ENCODE measurements around the gene CCDC40.
"Not testable (repeated sequence)": the region's sequence is repeated elsewhere in the genome, so short reads cannot be mapped to it uniquely, and the experiment has no call there.

CCDC40 gene, protein sequence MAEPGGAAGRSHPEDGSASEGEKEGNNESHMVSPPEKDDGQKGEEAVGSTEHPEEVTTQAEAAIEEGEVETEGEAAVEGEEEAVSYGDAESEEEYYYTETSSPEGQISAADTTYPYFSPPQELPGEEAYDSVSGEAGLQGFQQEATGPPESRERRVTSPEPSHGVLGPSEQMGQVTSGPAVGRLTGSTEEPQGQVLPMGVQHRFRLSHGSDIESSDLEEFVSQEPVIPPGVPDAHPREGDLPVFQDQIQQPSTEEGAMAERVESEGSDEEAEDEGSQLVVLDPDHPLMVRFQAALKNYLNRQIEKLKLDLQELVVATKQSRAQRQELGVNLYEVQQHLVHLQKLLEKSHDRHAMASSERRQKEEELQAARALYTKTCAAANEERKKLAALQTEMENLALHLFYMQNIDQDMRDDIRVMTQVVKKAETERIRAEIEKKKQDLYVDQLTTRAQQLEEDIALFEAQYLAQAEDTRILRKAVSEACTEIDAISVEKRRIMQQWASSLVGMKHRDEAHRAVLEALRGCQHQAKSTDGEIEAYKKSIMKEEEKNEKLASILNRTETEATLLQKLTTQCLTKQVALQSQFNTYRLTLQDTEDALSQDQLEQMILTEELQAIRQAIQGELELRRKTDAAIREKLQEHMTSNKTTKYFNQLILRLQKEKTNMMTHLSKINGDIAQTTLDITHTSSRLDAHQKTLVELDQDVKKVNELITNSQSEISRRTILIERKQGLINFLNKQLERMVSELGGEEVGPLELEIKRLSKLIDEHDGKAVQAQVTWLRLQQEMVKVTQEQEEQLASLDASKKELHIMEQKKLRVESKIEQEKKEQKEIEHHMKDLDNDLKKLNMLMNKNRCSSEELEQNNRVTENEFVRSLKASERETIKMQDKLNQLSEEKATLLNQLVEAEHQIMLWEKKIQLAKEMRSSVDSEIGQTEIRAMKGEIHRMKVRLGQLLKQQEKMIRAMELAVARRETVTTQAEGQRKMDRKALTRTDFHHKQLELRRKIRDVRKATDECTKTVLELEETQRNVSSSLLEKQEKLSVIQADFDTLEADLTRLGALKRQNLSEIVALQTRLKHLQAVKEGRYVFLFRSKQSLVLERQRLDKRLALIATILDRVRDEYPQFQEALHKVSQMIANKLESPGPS

DNA sequence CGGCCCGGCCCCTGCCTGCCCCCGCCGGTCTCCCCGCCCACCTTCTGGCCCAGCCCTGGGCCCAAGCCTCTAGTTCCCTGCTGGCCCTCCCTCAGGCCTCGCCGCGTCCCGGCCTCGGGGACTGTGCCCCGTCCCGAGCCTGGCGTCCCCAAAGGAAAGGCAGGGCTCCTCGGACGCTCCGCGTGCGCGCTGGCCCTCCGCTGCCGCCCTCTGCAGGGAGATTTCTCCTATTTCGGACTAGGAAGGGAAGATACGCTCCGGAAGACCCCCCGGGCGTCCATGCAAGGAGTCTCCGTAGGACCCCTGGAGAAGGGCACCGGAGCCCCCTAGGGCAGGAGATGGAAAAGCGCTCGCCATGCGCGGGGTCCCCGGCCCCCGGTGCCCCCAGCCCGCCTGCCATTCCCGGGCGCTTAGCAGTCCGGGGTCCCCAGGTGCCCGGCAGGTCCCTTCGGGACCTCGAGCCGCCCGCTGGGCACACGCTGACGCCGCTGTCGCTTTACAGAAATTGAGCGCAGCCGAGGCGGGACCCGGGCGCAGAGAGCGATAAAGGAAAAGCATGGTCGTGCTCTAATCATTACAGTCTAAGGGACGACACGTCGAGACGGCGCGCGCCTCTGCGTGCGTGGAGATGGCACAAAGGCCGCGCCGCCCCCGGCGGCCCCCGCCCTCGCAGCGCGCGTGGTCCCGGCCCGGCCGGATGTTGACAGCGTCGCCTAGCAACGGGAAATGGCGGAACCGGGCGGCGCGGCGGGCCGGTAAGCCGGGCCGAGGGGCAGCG lies at the start of gene CCDC40:
CCDC40 (plus strand) TSS at position 706 of the 778 bp plus-strand sequence; CDS start at position 727, 21 bp downstream.
- peak; percentile 71 for DNase-seq

DNA sequence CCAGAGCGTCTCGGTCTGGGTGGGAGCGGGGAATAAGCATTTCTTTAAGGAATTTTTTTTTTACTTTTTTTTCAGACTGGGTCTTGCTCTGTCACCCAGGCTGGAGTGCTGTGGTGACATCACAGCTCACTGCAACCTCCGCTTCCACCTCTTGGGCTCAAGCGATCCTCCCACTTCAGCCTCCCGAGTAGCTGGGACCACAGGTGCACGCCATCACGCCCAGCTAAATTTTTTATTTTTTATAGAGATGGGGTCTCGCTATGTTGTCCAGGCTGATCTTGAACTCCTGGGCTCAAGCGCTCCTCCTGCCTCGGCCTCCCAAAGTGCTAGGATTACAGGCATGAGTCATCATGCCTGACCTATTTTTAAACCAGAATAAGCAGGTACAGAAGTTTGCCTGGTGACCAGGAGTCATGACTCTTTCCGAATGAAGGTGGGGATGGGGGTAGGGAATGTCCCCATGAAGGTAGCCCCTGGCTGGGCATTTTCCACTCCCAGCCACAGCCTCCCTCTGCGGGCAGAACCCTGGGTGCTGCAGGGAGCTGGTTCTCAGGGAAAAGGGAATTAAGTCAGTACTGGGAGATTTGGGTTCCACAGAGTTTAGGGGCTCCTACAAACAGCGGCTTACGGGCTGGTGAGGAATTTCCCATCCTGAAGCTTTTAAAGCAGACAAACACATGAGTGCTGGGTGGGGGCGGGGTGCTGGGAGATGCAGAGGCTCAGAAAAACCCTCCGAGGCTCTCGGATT lies 49.1 kb upstream of the CCDC40 start:
- no peak for DNase-seq

- no peak for DNase-seq
Measured at GRCh38 chr17:79987935-79988184, 48.6 kb upstream of the CCDC40 start.

GRCh38 chr17:79988185-79988971 lies 48.1 kb upstream of the CCDC40 start:
- no peak for DNase-seq

GRCh38 chr17:79989106-79989835 lies 47.2 kb upstream of the CCDC40 start:
- DNase-seq, result no peak

DNA sequence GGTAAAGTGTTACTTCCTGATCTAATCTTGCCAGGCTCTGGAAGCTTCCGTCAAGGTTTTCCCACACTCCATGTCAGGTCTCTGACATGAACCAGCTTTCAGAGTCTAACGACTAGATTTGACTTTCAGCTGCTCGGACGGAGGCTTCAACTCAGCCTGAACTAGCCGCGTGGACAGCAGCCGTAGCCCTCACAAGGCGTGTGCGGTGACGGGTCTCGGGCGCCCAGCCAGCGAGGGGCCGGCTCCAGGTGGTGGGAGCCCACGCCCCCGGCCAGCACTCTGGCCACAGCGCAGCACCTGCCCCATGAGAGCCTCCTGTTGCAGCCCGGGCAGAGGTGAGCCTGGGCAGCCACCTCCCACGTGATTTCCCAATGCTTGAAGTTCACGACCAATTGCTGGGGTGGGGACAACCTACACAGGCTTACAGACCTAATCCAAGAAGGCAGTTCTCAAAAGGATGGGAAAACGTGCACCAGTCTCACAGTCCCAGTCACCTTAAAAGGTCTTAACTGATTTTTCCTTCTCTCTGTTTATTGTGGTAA lies 46.3 kb upstream of the CCDC40 start:
- DNase-seq, result no peak

DNA sequence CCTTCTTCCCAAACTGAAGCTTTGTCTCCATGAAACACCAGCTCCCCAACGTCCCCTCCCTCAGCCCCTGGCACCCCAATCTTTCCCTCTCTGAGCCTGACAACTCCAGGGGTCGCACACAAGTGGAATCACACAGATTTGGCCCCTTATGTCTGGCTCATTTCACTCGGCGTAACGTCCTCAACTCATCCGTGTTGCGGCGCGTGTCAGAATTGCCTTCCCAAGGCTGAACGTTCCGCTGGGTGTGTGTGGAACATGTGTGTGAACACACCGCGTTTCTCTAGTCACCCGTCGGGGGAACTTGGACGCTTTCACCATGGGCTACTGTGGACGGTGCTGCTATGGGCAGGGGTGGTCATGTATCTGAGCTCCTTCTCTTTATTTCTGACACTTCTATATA lies 45.7 kb upstream of the CCDC40 start:
- no peak for DNase-seq

DNA sequence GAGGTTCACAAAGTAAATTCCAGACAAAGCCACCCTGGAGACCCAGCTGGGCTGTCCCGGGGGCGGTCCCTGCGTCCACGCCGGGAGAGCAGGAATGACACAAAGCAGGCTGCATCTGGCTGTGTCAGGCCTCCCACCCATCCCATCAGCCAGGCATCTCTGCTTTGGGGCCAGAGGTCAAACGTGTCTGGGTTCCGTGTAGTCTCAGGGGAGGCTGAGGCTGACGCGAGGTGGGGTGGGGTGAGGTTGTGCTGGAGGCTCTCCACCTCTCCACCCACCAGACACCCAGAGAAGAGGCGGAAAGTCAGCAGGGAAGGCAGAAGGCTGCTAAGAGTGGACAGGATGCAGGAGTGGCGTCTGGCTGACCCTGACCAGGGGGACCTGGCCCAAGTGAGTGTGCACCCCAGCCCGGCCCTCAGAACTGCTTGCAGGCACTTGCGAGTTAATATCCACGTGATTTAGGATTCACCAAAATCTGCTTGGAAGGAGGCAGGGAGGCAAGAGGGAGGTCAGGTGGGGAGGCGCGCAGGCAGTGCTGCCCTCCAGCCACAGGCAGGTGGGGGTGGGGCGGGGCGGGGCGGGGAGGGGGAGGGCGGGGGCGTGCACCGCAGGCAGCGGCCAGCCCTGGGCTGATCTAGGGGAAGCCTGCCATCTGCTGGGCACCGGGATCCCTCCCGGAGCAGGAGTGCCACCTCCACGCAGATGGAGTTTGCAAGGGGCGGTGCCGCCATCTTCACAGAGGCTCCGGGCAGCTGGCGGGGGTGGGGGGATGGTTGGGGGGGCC lies 45.1 kb upstream of the CCDC40 start:
- peak; percentile 85 for DNase-seq

DNA sequence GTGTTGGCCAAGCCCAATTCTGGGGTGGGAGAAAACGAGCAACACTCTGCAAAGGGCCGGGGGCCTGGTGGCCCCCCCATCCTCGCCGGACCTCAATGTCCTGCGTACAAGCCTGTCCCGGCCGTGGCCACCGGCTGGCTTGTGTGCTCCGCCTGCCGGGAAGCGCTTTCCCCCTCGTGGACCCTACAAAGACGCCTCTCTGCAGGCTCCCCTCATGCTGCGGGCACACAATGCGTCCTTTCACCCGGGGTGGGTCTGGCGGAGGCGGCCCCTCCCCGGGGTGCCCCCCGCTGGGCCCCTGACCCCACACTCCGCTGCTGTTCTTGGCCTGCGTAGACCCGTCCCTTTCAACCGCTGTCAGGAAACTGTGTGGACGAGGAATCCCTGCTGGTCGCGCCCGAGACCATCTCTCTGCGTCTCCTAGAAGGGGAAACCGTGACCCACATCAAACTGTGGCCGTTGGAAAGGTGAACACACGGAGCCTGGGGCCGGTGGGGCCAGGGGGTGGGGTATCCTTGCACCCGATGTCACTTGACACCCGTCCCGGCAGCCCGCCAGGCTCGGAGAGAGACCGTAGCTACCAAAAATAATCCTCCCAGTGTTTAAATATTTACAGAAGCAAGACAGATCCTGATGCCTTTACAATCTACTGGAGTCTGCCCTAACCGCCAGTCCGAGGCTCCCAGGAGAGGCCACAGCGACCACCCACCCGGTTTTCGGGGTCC lies 44.4 kb upstream of the CCDC40 start:
- peak; percentile 23 for DNase-seq

- DNase-seq, result no peak
Measured at GRCh38 chr17:79992649-79993389, 43.6 kb upstream of the CCDC40 start.

DNA sequence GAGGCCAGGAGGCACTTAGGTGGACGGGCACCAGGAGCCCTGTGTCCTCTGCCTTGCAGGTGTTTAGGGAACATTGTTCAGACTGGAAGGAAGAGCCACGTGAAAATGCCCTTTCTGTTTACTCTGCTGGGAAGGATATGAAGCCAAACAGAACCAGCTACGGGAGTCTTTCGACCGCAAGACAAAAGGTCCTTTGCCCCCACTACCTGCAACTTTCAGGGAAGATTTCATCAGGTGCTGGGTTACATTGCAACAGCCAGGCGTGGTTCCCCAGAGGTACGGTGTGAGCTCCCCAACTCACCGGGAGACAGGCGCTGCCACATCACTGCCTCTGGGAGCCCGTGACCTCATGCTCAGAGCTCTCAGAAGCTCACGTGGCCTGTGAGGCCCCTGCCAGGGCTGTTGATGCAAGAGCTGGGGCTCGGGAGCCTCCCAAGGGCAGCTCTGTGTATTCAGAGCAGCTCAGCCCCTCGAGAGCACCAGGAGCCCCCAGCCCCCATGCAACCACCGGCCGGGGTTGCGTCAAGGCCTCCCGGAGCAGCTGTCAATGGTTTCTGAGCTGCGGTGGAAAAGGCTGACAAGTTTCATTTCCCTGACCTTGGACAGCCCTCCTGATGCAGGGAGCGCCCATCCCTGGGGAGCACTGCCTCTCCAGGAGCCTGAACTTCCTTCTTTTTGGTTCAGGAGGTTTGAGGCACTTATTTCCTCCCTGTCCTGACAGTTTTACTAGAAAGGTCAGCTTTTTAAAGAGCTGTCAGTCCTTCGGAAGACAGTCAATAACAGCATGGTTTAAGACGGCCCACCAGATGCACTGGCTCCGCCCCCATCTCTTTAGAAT lies 42.8 kb upstream of the CCDC40 start:
- peak; percentile 91 for DNase-seq

DNA sequence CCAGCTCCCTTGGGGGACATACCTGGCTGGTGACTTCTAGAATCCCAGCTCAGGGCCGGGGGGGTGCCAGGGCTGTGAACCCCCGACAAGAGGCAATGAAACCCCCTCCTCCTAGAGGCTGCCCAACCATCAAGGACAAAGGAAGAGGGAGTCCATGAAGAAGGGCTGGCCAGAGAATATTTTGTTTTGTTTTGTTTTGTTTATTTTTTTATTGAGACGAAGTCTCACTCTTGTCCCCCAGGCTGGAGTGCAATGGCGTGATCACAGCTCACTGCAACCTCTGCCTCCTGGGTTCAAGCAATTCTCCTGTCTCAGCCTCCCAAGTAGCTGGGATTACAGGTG lies 42.2 kb upstream of the CCDC40 start:
- not testable (repeated sequence) for DNase-seq

GRCh38 chr17:79994602-79995001 lies 41.8 kb upstream of the CCDC40 start:
- no peak for DNase-seq

DNA sequence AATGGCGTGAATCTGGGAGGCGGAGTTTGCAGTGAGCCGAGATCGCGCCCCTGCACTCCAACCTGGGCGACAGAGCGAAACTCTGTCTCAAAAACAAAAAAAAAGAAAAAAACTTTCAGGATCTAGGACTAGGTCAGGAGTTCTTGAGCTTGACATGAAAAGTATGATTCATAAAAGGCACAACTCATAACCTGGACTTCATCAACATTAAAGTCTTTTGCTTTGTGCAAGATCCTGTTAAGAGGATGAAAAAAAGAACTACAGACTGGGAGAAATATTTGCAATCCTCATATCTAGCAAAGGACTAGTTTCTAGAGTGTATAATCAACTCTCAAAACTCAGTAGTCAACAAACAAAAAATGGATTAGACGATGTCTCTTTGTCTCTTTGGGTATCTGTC lies 40.7 kb upstream of the CCDC40 start:
- no peak for DNase-seq

GRCh38 chr17:79996291-79996690 lies 40.2 kb upstream of the CCDC40 start:
- no peak for DNase-seq

DNA sequence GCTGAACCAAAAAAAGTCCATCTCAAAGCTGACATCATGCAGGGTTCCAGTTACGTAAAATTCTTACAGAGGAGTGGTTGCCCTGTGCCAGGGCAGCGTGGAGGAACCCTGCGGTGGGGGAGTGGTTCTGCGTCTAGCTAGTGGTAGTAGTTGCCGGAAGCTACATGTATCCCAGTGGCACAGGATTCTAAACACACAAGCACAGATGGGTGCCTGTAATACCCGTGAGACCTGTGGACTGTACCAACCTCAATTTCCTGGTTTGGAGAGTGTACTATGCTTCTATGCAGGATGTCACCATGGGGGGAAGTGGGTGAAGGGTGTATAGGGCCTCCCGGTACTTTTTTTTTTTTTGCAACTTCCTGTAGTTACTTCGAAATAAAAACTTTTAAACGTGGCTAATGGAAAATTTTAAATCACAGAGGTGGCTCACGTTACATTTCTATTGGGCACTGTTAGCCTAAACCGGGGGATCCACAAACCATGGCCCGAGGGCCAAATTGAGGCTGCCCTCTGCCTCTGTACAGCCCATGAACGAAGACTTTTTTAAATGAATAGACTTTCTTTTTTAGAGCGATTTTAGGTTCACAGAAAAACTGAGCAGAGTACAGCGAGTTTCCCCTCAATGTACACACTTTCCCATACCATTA lies 39.3 kb upstream of the CCDC40 start:
- no peak for DNase-seq

DNA sequence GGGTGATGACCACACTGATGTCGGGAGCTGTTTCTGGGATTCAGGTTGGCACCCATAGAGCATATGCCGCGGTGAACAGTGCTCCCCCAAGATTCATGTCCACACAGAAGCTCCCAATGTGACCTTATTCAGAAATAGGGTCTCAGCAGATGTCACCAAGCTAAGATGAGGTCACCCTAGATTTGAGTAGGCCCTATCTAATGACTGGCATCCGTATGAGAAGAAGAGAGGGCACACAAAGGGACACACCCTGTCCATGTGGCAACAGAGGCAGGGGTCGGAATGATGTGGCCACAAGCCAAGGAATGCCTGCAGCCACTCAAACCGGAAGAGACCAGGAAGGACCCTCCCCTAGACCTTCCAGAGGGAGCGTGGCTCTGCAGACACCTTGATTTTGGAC lies 36.3 kb upstream of the CCDC40 start:
- DNase-seq, result no peak
